Neutrophil (primary cell): ENCODE data around the gene FXYD4.

Experiments
- H3K27ac ChIP-seq: fragments of 200-600 bp; sonication (generic); 2 replicates; pipeline ENCODE4 v1.5.1; 2016; ENCODE audit warnings: mild to moderate bottlenecking, moderate library complexity
- H3K27me3 ChIP-seq: fragments of 200-600 bp; sonication (generic); 2 replicates; pipeline ENCODE4 v1.6.0; 2016; ENCODE audit warnings: mild to moderate bottlenecking
- H3K36me3 ChIP-seq: fragments of 200-600 bp; sonication (generic); 2 replicates; pipeline ENCODE4 v1.5.1; 2017
- H3K4me1 ChIP-seq, 2 experiments: fragments of 200-600 bp in 1 of 2; sonication (generic) in 1 of 2; 1 replicate in 1 of 2; 2 replicates in 1 of 2; pipeline versions ENCODE4 v1.5.1 to v1.6.1; 2013 to 2016; ENCODE audit warnings: low read depth in 1 of 2, low read length in 1 of 2, mild to moderate bottlenecking in 1 of 2, moderate library complexity in 1 of 2; ENCODE audit not compliant: control insufficient read depth in 1 of 2, insufficient read depth in 1 of 2
- H3K4me3 ChIP-seq, 2 experiments: fragments of 200-600 bp in 1 of 2; sonication (generic) in 1 of 2; 1 replicate in 1 of 2; 2 replicates in 1 of 2; pipeline ENCODE4 v1.5.1; 2013 to 2016; ENCODE audit warnings: low read depth in 1 of 2, low read length in 1 of 2, mild to moderate bottlenecking in 1 of 2, moderate library complexity in 1 of 2
- H3K9me3 ChIP-seq: fragments of 200-600 bp; sonication (generic); 2 replicates; pipeline ENCODE4 v1.5.1; 2016
- CTCF ChIP-seq: fragments of 200-600 bp; sonication (generic); IDR thresholded peaks from 2 replicates; pipeline ENCODE4 v1.5.1; 2016; ENCODE audit warnings: antibody characterized with exemption

The FXYD4 gene

DNA sequence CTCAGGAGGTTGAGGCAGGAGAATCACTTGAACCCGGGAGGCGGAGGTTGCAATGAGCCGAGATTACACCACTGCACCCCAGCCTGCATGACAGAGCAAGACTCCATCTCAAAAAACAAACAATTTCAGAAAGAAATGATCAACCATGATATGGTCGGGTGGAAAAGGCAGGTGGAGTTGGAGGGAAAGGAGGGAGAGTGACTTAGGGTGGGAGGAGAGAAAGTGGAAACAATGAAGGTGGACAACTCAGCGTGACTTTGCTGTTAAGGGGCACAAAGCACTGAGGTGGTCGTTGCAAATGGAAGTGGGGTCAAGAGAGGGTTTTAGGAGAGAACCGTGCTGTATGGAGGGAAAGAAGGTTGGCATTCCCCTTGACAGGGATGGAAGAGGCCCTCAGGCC lies 30.0 kb upstream of the FXYD4 start:
- no peak overlapping the region for H3K27ac ChIP-seq
- no peak for TF ChIP-seq CTCF
- H3K27me3 ChIP-seq = no peaks in the 10 kb centered on the region
- no peak overlapping the region for H3K4me3 ChIP-seq
- H3K36me3 ChIP-seq = no peaks in the 10 kb centered on the region
- peaks cover 0 to 3% of the 10 kb centered on the region in 2 experiments for H3K4me1 ChIP-seq
- no peaks in the 10 kb centered on the region for H3K9me3 ChIP-seq

GRCh38 chr10:43342279-43343125 lies 28.9 kb upstream of the FXYD4 start:
- no peak for TF ChIP-seq CTCF
- no peaks in the 10 kb centered on the region for H3K9me3 ChIP-seq
- H3K4me1 ChIP-seq = peaks cover 0 to 2% of the 10 kb centered on the region in 2 experiments
- no peaks in the 10 kb centered on the region for H3K27me3 ChIP-seq
- H3K4me3 ChIP-seq = no peak overlapping the region
- no peaks in the 10 kb centered on the region for H3K36me3 ChIP-seq
- H3K27ac ChIP-seq = no peak overlapping the region

- no peaks in the 10 kb centered on the region for H3K9me3 ChIP-seq
- H3K4me3 ChIP-seq = no peak overlapping the region
- H3K4me1 ChIP-seq = peaks cover 3 to 4% of the 10 kb centered on the region in 2 experiments
- no peaks in the 10 kb centered on the region for H3K27me3 ChIP-seq
- no peak for TF ChIP-seq CTCF
- H3K27ac ChIP-seq = no peak overlapping the region
- no peaks in the 10 kb centered on the region for H3K36me3 ChIP-seq
Measured at GRCh38 chr10:43343126-43343525, 28.3 kb upstream of the FXYD4 start.

DNA sequence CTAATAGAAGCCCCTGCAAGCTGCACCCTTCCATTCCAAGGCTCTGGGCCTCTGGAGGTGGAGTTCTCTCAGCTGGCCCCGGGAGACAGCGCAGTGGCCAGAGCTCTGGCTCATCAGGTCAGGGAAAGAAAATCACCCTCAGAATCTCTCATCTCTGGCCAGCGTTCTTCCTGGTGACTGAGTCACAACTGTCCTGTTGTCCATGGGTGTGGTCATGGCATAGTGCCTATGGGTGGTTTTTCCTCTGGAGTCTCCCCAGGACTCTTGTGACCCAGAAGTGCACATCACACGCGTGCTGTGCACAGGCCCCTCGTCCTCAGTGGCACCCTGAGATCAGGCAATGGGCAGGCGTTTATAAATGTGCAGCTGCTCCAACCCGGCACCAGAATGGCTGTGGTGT lies 27.4 kb upstream of the FXYD4 start:
- Histone ChIP-seq H3K4me3 (no peak overlapping the region), H3K27ac (no peak overlapping the region), H3K27me3 (peaks cover 1% of the 10 kb centered on the region), H3K9me3 (no peaks in the 10 kb centered on the region), H3K36me3 (no peaks in the 10 kb centered on the region), H3K4me1 (peaks cover 8 to 10% of the 10 kb centered on the region in 2 experiments)
- TF ChIP-seq CTCF = no peak

DNA sequence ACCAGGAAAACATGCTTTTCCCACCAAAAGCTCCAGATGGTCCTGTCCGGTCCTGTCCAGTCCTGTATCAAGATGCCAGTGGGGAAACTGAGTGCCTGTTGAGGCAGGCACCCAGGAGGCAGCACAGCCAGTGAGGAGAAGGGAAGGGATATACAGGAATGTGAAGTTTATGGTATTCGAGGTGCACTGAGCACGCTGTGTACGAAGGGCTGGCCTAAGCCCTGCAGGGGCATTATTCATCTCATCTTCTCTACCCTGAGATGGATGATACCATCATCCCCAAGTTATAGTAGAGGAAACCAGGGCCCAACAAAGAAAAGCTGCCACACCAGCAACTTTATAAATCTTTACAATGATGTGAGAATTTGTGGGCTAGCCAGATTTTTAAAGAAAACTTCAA lies 23.4 kb upstream of the FXYD4 start:
- TF ChIP-seq CTCF = no peak
- no peaks in the 10 kb centered on the region for H3K9me3 ChIP-seq
- peaks cover 41% of the 10 kb centered on the region for H3K27me3 ChIP-seq
- no peak overlapping the region for H3K4me3 ChIP-seq
- no peak overlapping the region for H3K27ac ChIP-seq
- H3K36me3 ChIP-seq = no peaks in the 10 kb centered on the region
- H3K4me1 ChIP-seq = peaks cover 8 to 10% of the 10 kb centered on the region in 2 experiments
